GM19328 (cell line): ENCODE measurements around the gene C5orf24.
"Not testable (repeated sequence)": the region's sequence is repeated elsewhere in the genome, so short reads cannot be mapped to it uniquely, and the experiment has no call there.

Experiments used
- ATAC-seq: cut with Tn5 transposase; IDR thresholded peaks from one replicate; pipeline ENCODE4 v1.9.1; 2021; ENCODE audit warnings: mild to moderate bottlenecking, moderate library complexity; ENCODE audit not compliant: unreplicated experiment

Gene C5orf24

DNA sequence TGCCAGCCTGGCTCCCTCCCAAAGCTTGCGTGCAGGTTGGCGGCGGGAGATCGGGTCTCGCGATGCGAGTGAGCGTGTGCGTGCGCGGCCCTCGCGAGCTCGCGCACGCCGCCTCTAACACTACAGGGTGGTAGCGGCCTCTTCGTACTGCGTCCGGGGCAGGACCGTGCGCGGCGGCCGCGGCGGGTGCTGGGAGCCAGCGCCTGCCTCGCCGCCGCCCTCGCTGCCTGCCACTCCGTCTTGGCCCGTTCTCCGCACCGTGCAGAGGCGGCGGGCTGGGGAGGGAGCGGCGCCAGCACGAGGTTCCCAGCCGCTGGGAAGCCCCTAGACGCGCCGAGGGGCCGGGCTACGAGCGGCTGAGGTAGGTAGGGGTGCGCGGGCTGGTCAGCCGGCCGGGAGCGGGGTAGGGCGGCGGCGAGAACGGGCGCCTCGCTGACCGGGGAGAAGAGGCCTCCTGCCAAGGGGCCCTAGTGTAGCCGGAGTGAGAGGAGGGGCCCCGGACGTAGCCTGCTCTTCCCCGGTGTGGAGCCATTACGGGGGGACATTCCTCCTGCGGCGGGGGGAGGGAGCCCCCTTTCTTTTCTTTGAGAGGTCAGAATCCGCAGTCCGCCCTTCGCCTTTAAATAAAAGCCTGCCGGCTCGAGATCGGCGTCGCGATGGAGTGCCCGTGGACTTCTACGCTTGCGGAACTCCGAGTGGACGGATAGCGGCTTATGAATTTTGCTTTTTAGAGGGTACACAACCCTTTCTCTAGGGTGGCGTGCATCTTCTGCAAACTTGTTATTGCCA, at the start of gene C5orf24:
Gene C5orf24, plus strand, starts transcription at position 117 of the 789 bp plus-strand sequence. CDS start 8,933 bp downstream, outside the sequence.
- ATAC-seq = peak; percentile 94

- no peak for ATAC-seq
Observed at GRCh38 chr5:134798468-134798867, 47.3 kb upstream of the C5orf24 start.

DNA sequence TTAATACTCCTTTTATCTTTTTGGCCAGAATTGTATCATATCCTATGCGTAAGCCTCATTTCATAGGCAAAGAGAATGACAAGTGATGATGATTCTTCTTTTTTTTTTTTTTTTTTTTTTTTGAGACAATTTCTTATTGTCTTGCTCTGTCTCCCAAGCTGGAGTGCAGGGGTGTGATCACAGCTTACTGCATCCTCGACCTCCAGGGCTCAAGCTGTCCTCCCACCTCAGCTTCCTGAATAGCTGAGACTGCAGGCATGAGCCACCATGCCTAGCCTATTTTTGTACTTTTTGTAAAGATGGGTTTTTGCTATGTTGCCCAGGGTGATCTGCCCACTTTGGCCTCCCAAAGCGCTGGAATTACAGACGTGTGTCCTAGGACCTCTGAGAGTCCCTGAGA, 41.9 kb upstream of the C5orf24 start:
- ATAC-seq = no peak

GRCh38 chr5:134813407-134813806, 32.4 kb upstream of the C5orf24 start:
- ATAC-seq = no peak

DNA sequence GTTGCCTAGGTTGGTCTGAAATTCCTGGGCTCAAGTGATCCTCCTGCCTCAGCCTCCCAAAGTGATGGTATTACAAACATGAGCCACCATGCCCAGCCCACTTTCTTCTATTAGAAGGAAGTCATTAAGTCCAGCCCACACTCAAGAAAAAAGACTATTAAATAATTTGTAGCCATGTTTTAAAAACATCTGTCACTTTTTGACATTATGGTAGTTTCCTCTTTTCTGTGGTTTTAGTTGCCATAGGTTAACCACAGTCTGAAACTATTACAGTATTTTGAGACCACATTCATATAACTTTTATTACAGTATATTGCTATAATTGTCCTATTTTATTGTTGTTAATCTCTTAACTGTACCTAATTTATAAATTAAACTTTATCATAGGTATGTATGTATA, 31.9 kb upstream of the C5orf24 start:
- no peak for ATAC-seq

GRCh38 chr5:134817006-134817405, 28.8 kb upstream of the C5orf24 start:
- ATAC-seq = no peak

- ATAC-seq = no peak
Observed at GRCh38 chr5:134818776-134819175, 27.0 kb upstream of the C5orf24 start.

GRCh38 chr5:134819407-134819963, 26.3 kb upstream of the C5orf24 start:
- ATAC-seq = no peak

DNA sequence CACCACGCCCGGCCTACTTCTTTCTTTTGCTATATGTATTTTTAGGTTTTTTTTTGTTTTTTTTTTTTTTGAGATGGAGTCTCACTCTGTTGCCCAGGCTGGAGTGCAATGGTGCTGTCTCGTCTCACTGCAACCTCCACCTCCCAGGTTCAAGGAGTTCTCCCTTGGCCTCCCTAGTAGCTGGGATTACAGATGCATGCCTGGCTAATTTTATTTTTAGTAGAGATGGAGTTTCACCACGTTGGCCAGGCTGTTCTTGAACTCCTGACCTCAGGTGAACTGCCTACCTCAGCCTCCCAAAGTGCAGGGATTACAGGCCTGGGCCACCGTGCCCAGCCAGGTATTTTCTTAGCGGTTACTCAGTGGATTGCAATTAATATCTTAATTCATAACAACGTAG, 23.9 kb upstream of the C5orf24 start:
- no peak for ATAC-seq

- ATAC-seq = no peak
Observed at GRCh38 chr5:134824681-134825080, 21.1 kb upstream of the C5orf24 start.

DNA sequence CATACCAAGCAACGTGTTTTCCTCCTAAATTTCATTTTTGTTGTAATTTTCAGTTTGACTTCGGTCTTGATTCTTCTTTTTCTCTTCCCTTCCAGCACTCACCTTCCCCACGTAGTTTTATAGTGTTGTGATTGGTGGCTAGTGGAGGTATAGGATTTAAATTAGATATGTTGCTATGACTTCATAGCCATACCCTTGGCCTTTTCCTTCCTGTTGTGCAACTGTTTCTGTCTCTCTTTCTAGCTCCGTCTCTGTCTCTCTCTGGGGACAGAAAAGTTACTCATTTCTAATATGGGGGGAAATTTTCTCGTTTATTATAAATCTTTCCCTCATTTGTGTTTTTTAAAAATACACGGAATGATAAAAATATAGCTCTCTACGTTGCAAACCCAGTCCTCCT, 20.6 kb upstream of the C5orf24 start:
- ATAC-seq = no peak

DNA sequence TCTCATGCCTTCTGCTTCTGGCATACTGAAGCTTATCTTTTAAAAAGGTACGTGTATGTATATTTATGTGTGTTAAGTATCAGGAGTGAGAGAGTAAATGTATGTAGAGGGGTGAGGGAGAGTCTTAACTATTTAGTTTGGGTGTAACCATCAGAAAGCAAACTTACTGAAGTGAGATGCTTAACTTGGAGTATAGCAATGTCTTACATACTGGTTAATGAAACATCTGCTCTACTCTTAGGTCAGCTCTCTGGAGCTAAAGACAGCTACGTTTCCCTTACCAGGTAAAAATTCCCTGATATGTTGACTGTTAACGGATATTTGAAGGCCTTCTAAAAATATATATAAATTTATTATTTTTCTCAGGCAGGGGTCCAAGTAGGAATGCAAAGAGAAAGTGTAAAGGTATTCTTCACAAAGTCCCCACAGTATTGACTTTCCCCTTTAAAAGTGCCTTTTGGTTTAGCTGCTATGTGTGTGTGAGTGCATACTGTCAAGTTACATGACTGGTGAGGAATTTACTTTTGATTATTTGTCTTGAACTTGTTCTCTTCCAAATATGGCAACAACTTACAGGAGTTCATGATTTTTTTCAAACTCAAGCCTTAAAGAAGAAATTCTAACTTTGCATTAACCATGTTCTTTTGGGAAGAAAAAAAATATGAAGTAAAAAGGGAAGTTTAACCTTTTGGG, 12.3 kb upstream of the C5orf24 start:
- ATAC-seq = no peak

DNA sequence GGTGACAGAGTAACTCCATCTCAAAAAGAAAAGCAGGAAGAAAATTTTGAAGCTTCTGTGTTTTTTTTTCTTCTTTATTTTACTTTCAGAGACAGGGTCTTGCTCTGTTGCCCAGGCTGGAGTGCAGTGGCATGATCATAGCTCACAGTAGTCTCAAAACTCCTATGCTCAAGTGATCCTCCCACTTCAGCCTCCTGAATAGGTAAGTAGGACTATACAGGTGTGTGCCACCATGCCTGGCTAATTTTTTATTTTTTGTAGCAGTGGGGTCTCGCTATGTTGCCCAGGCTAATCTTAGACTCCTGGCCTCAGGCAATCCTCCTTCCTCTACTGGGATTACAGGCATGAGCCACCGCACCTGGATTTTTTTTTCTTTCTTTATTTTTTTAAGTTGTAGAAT, 10.1 kb upstream of the C5orf24 start:
- ATAC-seq = no peak

- ATAC-seq = no peak
Observed at GRCh38 chr5:134837530-134838181, 8.1 kb upstream of the C5orf24 start.

GRCh38 chr5:134838361-134838760, 7.4 kb upstream of the C5orf24 start:
- not testable (repeated sequence) for ATAC-seq

GRCh38 chr5:134840811-134841210, 5.0 kb upstream of the C5orf24 start:
- ATAC-seq = no peak

DNA sequence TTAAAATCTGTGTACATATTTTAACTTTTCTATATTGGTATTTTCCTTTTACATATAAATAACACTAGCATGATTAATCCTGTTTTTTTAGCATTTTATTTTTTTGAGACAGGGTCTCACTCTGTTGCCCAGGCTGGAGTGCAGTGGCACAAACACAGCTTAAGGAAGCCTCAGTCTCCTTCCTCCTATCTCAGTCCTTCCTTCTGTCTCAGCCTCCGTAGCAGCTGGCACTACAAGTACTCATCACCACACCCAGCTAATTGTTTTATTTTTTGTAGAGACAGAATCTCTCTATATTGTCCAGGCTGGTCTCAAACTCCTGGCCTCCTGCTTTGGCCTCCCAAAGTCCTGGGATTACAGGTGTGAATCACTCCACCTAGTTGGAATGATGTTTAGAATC, 1.5 kb upstream of the C5orf24 start:
- ATAC-seq = no peak

DNA sequence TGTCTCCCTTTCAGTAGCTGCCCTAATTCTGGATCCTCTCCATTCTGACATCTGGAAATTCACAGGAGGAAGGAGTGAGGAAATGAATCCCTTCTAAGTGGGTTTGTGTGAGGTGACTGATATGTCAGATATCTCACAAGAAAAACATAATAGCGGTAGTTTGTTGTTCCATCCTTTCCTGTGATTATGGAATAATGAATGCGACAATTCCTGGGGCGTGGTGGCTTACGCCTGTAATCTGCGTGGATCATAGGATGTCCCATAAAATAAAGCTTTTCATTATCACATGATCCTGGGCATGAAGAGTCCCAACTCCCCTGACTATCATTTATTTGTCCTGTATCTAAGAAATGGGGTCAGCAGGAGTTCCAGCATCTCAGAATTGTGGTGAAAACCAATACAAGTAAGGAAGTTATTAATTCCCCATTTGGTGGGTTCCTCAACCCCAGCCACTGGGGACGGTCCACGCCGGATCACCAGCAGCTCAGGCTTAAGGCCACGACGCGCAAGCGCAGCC, 375 bp upstream of the C5orf24 start:
- ATAC-seq = no peak

DNA sequence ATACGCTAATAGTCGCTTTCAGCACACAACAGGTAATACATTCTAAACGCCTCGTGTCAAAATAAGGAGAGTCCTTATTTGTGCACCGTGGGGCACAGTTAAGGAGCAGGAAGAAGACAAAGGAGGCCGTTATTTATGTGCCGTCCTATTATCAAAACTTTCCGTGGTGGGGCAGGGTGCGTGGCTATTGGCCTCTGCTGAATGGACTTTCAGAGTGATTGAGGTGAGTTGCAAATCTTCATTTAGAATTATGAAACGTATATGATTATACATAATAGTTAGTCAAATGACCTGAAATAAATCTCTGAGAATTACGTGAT, 833 bp downstream of the C5orf24 start:
- no peak for ATAC-seq

GRCh38 chr5:134849434-134849933, 3.7 kb downstream of the C5orf24 start:
- not testable (repeated sequence) for ATAC-seq

DNA sequence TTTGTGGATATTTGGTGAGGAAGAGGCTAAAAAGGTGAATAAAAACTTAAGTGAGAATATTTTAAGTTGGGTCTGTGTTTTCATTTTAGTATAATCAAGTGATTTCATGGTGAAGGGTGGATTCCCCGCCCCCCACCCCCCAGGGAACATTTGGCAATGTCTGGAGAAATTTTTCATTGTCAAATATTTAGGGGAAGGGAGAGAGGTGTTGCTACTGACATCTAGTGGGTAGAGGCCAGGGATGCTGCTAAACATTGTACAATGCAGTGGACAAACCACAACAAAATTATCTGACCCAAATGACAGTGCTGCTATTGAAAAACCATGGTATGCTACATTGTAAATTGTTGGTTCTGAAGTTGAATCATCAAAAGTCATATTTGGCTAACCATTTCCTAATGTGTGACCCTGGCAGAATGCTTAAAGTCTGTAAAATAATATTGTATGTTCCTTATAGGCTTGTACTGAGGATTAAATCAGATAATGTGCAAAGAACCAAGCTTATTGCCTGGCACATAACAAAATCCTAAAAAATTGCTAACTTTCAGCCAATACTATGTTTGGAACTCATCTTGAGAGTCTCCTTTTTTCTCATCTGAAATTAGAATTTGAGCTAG, 5.6 kb downstream of the C5orf24 start:
- ATAC-seq = no peak
